Stimulated activated CD4-positive, alpha-beta T cell treated with anti-CD3 and anti-CD28 coated beads, Interleukin-2, amount 100 ng/mL, for 48 hours (primary cell): ENCODE measurements around the gene HMCN1.

ENCODE experiments used
- DNase-seq, 2 donors: peaks; one replicate each; pipeline ENCODE4 v3.0.0-alpha.2; 2020

The HMCN1 gene

DNA sequence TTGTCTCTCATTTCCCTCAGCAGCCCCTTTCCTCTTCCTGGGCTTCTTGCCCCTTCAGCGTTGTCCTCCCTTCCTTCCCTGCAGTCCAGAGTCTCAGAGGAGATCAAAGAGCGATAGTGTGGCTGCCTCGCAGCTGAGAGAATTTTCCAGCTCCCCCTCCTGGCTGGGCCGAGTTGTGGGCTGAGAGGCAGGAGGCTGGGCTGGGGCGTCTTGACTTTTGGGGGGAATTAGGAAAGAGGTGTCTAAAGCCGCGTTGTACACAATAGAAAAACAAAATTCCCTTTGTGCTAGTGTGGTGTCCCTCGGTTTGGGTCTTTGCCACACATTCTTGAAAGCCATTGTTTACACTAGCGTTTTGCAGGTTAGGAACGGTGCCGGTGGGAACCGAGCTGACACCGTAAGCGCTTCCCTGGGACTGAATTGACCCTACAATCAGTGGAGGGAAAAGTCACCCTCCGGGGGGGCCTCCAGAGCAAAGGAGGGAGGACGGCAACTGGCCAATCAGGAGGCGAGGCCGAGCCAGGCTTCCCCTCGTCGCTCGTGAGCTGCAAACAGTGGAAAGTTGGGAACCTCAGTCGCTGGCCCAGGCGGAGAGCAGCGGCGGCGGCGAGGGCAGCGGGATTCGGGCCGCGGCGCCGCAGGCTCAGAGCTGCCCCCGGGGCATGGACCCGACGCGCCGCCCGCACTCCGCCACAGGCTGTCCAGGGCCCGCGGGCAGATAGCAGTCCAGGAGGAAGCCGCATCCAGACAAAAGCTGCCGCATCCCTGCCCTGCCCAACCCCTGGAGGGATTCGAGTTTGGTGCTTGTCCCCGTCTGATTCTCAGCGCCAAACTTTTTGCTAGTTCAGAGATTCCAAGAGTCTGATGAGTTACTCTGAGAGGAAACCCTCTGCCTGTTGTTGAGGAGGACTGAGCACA lies at the start of gene HMCN1:
Gene HMCN1, plus strand, starts transcription at position 574 of the 918 bp plus-strand sequence. CDS start 389 bp downstream, outside the sequence.
- peak in 1 of 2 donors; percentile 9 for DNase-seq

DNA sequence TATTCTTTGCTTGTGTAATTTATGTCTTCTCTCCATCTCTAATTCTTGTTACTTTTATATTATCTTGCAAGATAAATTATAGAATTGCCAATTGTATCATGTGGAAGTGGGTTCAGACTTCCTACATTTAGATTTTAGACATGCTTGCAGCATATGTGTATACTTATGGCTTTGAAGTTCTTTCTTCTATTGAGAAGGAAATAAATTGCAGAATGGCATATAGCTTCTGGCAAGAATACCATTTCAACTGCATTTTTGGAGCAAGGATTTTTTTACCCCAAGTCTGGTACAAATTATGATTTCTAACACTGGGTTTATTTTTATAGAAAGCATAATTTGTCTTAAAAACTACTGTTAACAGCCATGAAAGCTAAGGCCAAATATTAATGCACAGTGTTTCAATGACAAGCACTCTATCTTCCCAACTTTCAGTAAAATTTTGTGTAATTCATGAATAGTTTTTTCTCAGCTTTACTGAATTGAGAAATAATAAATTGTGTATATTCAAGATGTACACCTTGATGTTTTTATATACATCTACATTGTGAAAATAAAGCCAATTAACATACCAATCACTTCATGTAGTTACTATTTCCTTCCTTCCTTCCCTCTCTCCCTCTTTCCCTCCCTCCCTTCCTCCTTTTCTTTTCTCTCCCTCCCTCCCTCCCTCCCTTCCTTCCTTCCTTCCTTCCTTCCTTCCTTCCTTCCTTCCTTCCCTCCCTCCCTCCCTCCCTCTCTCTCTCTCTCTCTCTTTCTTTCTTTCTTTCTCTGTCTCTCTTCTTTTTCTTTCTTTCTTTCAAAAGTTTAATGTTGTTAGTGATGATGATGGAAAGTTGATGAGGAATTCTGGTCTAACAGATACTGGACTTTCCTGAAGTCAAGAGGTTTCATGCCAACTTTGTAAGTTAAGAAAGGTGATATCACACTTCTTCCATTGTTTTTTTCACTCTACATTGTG lies 47.1 kb upstream of the HMCN1 start:
- DNase-seq = no peak

DNA sequence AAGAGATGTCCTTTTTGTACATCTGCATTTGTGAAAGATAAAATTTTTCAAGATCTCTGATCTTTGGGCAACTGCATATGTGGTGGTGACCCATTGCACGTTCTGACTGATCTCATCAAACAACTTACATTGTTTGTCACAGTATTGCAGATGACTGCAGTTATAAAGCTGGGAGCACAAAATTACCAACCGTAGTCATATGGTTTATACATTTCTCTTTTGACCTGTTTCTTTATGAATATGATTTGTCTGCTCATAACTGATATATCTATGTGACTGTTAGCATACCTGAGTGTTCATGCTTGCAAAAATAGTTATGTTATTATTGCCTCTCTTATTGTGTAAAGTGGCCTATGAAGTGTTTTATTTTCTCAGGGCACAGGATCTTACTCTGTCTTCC lies 43.7 kb upstream of the HMCN1 start:
- DNase-seq = no peak

DNA sequence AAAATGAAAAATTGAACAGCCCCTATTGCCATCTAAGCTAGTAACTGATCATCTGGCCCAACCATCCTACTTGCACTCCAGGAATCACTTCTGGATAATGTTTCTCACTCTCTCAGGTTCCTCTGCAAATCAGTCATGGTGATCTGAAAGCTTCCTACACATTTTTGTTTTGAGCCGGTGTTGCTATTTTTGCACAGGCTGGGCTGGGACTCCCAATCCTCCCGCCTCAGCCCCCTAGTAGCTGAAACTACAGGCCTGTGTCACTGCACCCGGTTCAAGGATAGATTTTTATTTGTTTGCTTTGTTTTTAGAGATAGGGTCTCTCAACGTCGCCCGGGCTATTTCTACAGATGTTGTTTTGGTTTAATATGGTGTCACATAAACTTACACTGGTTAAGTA lies 40.5 kb upstream of the HMCN1 start:
- no peak for DNase-seq

DNA sequence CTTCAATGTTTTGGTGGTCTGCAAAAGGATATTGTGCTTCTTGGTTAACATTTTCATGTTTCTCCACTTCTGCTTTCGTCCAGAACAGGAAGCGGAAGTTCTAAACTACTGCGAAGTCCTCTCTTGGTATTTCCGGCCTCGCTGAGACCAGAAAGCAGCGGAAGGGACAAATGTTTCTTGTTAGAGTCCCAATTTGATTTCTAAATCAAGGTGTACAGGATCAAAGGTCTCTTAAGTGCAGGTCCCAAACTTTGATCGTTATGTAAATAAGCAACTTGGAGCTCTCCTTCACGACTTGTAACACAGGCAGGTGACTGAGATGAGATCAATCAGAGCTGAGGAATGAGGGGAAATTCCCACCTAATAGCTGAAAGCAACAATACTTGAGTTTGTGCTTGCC lies 40.1 kb upstream of the HMCN1 start:
- DNase-seq = peak; percentile 10 to 17

DNA sequence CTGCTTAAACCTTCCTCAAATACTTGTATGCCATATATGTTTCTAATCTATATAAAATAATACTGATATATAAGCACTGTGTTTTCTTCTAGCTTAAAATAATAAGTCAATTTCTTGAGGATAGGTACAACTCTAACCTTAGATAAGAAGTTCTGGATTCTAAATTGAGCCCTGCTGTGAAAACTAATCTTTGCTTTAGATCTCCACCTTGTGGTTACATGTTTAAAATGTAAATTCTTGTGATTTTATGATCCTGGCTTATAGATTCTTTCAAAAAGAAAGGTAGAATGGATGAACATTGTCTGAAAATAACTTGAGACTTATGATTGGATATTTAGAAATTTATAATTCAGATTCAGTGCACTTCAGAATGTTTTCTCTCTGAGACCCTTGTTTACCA lies 38.9 kb upstream of the HMCN1 start:
- DNase-seq = no peak

DNA sequence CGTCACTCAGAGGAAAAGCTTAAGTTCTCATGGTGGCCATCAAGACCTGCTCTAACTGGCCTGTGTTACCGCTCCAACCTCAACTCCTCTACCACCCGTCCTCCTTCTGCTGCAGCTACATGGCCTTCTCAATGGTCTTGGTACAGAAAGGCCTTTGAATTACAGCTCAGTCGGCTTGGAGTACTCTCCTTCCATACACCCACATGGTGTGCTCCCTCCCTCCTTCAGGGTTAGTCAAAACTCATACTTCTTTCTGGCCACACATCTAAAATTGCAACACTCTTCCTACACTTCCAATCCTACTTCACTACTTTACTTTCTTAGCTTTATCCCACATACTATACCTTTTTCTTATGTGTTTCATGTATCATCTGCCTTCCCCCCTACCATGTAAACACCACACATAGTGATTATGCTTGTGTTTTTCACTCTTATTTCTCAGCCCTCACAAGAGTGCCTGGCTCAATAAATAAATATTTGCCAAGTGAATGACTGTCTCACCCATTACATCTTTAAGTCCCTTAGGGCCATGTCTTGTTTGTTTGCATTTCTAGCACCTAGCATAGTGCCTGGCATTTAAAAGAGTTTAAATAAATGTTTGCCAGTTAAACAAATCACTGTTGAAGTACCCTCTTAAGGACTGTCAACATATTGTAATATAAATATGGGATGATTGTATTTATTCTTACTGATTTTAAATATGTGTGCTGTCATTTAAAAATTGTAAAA lies 37.6 kb upstream of the HMCN1 start:
- DNase-seq = no peak

DNA sequence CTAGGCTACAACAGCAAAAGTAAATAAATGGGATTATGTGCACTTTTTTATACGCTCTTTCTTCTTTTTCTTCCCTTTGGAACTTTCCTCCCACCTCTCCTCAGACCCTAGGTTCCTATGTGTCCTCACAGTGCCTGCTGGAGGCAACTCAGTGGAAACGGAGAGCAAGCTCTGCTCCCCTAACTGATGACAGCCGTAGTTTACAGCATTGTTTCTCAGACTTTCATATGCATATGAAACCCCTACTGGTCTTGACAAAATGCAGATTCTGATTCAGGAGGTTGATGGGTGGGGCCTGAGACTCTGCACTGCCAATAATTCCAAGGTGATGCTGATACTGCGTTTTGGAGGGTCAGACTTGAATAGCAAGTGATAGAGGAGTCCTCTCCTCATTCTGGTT lies 34.3 kb upstream of the HMCN1 start:
- DNase-seq = no peak

DNA sequence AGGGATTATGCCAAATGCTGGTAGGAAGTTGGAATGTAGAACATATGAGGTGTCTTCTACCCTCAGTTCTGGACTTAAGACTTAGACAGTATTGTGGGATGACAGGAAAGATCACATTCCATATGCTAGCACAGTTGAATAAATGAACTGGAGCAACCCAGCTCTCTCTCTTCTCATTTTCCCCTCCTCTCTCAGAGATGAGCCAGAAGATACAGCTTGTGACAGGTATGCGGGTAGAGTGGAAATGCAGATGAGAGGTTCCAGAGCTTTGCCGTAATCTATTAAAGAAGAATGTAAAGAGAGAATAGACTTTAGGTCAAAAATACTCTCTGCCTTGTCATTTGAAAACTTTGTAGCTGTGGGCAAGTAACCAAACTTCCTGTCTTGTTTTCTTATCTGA lies 32.5 kb upstream of the HMCN1 start:
- no peak for DNase-seq

DNA sequence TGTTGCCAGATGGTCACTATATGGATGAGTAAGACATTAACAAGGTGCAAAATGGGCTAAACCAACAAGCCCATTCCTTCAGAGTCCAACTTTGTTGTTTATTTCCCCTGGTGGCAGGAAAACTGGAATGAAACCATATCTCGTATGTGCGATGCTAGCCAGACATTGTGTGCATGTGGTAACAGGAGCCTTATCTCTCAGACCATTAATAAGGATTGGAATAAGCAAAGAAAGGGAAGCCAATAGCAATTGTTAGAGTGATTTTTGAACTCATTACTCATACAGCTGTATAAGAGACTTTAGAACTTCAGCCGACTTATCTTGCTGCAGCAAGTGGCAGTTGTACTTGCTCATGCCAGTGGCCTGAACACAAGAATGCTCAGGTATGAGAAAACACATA lies 30.0 kb upstream of the HMCN1 start:
- DNase-seq = no peak

DNA sequence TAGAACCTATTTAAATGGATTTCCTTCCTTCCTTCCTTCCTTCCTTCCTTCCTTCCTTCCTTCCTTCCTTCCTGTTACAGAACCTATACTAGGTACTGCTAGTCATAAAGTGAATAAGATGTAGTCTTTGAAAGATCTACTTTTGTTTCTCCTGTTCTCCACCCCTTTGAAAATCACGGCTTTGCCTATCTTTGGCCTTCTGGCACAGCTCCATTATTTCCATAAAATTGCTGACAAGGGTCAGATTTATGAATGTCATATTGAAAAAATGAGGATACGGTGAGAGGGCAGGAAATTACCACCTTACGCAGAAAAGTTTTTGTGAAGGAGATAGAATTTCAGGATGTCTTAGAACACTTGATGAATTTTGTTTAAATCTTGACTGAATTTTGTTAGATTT lies 18.1 kb upstream of the HMCN1 start:
- no peak for DNase-seq

DNA sequence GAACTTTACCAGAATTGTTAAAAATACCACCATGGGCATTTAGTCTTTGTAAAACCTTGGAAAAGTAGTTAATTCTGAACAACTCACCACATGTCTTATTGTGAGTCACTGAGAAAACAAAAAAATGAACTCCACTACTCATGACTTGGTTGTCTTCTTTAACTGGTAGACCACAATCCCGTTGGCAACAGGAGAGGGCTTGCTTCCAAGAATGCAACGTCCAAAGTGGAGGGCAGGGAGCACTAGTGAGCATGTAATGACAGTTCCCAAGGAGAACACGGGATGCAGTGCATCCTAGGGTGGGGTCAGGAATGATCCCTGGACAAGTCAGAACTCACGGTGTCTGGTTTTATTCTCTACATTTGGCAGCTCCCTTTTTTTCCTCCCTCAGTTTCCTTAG lies 15.2 kb upstream of the HMCN1 start:
- no peak for DNase-seq

DNA sequence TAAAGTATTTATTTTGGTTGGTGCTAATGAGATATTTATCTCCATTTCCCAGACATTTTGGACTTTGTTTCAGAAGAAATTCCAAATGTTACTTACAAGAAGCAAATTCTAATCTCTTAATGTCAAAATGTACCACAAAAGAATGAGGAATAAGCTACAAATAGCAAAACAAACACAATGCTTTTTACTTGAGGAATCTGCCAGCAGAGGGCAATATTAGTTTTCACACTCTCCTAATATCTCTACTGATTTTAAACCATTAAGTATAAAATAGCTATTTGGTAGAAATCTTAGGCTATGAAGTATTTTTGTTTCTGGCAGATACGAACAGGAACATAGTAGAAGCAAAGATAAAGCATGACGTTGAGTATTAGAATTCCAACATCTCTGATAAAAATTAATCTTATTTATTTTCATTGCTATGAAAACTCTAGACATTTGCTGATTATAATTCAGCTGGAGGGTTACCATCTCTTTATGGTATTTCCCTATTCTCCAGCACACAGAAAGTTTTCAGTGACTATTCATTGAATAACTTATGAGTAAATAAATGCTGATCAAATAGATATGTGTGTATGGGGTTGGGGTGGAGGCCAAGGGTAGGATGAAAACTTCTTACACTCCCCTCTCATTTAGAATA lies 13.4 kb upstream of the HMCN1 start:
- no peak for DNase-seq

DNA sequence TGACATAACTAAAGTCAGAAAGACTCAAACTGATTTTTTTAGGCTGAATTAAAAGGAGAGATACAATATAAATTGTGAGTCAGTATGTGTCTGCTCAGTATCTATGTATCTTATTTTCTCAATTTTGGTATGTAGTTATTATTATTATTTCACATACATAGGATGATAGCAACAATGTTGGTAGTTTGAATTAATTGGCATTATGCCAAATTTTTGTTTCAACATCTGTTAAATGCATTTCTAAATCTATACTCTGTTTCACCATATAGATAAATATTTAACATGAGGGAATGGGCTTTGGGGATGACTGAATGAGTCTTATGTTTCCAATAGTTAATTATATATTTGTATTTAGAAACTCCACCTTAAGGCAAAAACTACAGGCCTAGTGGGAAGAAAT lies 12.6 kb upstream of the HMCN1 start:
- no peak for DNase-seq

DNA sequence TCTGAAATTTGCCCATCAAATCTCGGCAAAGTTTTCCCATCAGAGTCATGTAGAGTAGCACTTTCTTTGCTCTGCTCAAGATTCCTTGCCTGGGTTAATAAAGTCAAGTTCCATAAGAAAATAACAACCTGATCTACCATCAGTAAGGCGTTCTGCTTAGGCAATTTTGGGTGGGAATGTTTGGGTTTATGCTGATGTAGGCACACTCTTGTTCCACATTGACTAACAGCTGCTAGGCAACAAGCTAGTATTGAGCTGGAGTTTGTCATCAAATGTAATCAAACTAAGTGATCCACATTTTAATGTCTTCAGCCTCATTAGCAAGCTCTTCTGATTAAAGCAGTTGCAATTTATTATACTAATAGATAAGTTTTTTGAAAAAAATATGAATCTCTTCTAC lies 12.1 kb upstream of the HMCN1 start:
- no peak for DNase-seq

DNA sequence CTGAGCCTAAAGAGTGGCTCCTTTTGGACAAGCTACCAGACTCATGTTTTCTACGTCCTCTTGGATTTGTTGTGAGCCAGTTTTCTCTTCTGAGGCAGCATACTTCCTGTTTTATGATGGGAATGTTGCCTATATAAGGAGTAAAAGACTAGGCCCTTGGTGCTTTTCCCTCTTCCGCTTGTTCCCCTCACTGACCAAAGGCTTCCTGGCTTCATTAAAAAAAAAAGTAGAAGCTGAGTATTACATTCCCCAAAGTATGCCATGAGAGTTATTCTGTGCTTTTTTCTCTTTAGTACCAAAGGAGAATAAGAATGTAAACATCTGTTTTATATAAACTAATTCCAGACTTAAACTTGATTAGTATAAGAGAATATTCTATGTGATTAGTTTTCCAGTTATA lies 6.5 kb upstream of the HMCN1 start:
- no peak for DNase-seq

DNA sequence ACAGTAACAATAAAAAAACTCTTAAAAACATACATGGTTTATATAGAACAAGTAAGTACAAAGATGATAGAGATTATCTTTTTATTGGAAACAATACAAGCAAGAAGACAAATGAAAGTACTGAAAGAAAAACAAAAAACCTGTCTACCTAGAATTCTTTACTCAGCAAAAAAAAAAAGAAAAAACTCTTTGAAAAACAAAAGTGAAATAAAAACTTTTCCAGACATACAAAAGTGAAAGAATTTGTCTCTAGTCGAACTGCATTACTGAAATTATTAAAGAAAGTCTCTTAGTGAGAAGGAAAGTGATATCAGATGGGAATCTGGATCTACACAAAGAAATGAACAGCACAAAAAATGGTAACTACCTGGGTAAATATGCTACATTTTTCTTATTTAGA lies 2.7 kb upstream of the HMCN1 start:
- no peak for DNase-seq

DNA sequence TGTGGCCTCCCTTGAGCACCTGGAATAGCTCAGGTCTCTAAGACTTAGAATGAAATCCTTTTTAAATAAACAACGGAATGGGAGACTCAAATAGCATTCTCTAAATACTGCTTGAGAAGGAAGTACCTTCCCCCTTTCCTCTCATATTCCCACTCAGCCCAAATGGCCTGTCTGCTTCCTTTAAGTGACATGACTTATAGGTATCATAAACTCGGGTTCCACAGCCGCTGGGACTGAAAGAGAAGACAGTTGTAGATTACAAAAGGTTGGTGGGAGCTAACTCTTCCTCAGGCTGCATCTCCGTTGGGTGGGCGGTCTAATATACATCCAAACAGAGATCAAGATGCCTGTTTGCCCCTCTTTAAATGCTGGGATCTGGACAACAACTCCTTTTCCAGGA lies 1.2 kb upstream of the HMCN1 start:
- no peak for DNase-seq

DNA sequence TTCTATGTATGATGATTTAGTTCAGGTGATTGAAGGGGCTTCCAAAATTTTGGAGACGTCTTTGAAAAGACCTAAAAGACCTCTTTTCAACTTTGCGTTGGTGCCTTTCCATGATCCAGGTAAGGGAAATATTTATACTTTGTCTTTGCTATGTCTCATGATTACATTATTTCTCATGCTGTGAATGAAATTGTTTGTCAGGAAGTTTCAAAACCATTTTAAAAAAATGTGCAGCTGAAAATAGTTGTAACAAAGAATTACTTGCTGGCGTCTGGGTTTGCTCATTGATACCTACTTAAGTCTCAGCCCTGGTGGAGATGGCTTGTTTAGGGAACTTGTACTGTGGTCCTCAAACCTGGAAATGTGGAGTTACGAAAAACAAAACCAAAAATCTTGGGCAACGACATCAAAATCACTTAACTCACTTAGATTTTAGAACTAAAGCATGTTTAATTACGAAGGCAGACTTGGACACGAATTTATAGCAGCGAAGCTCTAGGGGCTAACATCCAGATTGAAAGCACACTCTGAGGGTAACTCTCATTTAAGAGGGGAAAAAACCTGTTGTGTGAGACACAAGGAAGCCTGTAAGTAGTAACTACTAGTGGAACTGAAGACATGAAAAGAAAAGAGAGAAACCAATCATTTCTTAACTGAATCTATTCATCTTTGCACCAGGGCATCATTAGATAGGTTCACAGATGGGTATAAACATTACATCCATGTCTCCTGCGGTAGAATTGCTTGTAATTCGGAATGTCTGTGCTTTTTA lies 924 bp downstream of the HMCN1 start:
- DNase-seq = no peak

DNA sequence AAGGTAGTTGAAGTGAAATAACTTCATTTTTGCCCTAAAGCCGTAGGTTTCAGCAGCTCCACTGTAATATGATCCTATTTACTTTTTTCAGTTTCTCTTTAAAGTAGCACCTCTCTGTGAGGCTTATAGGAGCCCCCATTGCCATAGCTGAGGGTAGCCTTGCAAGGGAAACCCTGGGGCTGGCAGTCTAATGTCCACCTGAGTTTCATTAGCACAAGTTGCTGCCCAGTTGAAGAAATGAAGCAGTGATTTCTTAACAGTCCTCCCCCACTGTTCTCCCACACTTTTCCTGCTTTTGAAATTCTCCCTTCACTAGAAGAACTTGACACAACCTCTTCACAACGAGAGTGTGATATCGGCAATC lies 1.5 kb downstream of the HMCN1 start:
- DNase-seq = no peak

DNA sequence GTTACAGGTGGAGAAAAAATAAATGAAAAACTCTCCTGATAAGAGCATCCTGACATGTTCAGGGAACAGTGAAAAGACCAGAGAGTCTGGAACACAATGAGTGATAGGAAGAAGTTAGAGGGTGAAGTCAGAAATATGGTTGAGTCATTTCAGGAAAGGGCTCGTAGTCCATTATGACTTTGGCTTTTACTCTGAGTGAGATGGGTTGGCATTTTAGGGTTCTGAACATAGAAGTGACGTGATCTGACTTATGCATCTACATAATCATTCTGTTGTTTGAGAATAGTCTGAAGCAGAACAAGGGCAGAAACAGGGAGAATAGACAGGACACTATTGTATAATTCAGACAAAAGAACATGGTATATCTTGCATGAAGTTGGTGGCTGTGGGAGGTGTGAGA lies 5.8 kb downstream of the HMCN1 start:
- no peak for DNase-seq

DNA sequence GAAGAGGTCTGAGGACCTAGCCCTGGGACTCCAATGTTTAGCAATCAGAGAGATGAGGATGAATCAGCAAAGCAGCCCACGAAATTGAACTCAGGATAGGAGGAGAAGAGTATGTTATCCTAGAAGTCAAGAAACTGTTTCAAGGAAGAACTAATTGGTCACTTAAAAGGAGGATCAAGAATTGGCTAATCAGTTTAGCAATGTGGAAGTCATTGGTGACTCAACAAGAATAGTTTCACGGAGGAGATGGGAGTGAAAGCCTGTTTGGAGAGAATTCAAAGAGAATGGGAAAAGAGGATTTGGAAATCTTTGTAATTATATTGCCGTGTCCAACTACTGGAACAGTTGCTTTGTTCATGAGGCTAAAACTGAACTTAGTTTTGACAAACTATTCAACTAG lies 7.4 kb downstream of the HMCN1 start:
- no peak for DNase-seq
